MV-4-11 (cell line): ENCODE results near the gene CBR3.

Experiments
- DNase-seq: peaks from one replicate; lab custom pipeline; 2025; lab: John Stamatoyannopoulos, UW

CBR3 gene

GRCh38 chr21:36185523-36185922 lies 50.6 kb downstream of the CBR3 start:
- DNase-seq: peak; percentile 19

- DNase-seq: peak; percentile 80
Measured at GRCh38 chr21:36186081-36186480, 51.2 kb downstream of the CBR3 start.

- DNase-seq: no peak
Measured at GRCh38 chr21:36186506-36187399, 51.9 kb downstream of the CBR3 start.

DNA sequence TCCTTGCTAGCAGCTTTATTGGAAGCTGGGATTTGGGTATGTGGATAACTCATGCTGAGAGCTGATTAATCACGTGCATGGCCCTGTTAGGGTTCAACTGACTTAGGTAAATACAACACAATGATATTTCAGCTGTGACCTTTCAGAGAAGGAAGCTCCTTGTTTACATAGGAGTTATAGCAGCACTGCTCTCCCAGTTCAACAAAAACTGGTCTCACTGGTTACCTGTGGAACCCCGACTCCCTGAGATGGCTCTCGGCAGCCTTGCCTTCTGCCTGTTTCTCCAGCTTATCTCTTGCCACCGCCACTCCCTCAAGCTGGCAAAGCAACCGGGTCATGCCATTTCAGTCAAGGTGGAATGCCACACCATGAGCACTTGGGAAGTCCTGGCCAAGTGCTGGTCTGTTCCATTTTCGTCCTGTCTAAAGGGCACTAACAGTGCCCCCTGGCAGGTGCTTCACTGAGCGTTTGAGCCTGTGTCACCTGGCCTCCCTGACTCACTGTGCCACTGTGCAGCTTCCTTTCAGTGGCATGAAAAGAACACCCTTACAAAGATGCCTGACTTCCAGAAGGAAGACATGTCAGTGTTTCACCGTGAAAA lies 53.3 kb downstream of the CBR3 start:
- DNase-seq: no peak

GRCh38 chr21:36188937-36189336 lies 54.1 kb downstream of the CBR3 start:
- DNase-seq: no peak

DNA sequence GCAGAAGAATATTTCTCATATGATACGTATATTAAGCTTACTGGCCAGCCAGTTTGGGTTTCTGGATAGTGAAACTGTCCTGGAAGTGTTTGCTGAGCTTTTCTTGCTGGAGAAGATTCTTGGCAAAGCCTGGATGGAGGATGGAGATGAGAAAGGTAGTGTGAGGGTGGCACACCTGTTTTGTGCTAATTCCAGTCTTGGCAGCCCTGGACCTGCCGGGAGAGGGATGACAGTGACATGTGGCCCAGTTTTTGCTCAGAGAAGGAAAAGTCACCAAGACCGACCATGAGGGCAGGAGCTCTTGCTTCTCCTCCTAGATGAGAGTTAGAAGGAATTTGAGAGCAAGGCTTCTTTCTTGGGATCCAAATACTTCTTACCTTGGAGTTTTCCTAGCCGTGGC lies 55.9 kb downstream of the CBR3 start:
- no peak for DNase-seq

DNA sequence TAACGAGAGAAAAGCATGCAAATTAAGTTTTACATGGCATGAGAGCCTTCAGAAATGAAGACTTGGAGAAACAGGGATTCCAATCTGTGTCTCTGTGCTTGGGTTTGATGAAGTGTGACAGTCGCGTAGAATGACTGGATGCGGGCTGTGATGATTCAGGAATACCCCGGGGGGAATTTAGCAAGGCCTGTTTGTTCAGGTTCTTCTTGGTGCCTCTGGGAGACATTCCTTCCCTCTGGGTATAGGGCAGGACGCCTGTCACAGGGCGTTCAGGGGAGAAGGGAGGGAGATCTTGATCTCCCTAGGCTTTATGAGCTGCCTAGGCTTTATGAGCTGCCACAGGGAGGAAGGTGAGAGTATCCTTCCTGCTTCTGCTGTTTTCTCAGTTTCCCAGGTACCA lies 58.3 kb downstream of the CBR3 start:
- DNase-seq: no peak

DNA sequence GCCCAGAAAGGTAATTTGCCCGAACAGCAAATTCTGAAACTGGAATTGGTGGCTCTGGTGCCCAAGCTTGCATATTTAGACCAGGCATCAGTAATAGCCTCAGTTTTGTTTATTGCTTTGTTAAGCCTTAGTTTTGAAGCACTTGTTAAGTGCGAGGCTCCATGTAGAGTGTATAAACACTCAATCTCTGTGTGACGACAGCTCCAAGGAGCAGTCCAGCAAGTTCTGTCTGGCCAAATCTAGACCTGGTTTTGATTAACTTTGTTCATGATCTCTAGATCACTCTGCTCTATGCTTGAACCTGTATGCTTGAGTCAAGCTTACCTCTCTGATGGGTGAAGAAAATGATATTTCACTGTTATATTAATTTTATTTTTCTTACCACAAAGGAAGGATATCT lies 59.1 kb downstream of the CBR3 start:
- no peak for DNase-seq

DNA sequence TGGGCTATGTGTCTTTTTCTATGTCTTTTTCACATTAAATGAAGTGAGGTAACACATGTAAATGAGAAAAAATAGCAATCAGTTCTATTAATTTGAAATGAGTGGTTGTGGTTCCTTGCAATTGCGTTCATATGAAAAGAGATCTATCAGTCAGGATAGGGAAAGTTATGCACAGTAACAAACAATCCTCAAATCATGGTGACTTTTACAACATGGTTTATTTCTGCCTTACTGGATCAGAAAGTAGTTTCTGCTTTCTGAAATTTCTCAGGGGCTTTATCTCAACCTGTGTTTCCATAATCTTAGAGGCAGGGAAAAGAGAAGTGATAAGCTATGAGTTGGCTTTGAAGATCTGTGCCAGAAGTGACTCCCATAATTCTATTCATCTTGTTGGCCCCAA lies 60.7 kb downstream of the CBR3 start:
- no peak for DNase-seq
